GM18526 (cell line): ENCODE measurements around the gene TALDO1.

Source experiments
- POLR2A ChIP-seq: IDR thresholded peaks from 3 replicates; pipeline ENCODE4 v1.6.1; 2011; ENCODE audit not compliant: insufficient read length; ENCODE audit errors: extremely low read depth

The TALDO1 gene

GRCh38 chr11:724049-724777 lies 23.1 kb upstream of the TALDO1 start:
- TF ChIP-seq POLR2A: no peak

- TF ChIP-seq POLR2A: no peak
Measured at GRCh38 chr11:724778-725386, 22.4 kb upstream of the TALDO1 start.

GRCh38 chr11:725624-726202 lies 21.6 kb upstream of the TALDO1 start:
- TF ChIP-seq POLR2A: peak; percentile 26

GRCh38 chr11:726278-727220 lies 20.7 kb upstream of the TALDO1 start:
- TF ChIP-seq POLR2A: no peak

GRCh38 chr11:727281-727701 lies 20.0 kb upstream of the TALDO1 start:
- no peak for TF ChIP-seq POLR2A

GRCh38 chr11:727859-728748 lies 19.2 kb upstream of the TALDO1 start:
- TF ChIP-seq POLR2A: no peak

- TF ChIP-seq POLR2A: no peak
Measured at GRCh38 chr11:728901-729491, 18.3 kb upstream of the TALDO1 start.

GRCh38 chr11:729492-730074 lies 17.7 kb upstream of the TALDO1 start:
- TF ChIP-seq POLR2A: no peak

- no peak for TF ChIP-seq POLR2A
Measured at GRCh38 chr11:733072-733471, 14.2 kb upstream of the TALDO1 start.

GRCh38 chr11:737366-737765 lies 9.9 kb upstream of the TALDO1 start:
- TF ChIP-seq POLR2A: no peak

GRCh38 chr11:742156-742546 lies 5.1 kb upstream of the TALDO1 start:
- no peak for TF ChIP-seq POLR2A

GRCh38 chr11:742571-743201 lies 4.6 kb upstream of the TALDO1 start:
- no peak for TF ChIP-seq POLR2A

- no peak for TF ChIP-seq POLR2A
Measured at GRCh38 chr11:745428-745827, 1.8 kb upstream of the TALDO1 start.
